ENCODE measurements around the gene VARS2.

DNA sequence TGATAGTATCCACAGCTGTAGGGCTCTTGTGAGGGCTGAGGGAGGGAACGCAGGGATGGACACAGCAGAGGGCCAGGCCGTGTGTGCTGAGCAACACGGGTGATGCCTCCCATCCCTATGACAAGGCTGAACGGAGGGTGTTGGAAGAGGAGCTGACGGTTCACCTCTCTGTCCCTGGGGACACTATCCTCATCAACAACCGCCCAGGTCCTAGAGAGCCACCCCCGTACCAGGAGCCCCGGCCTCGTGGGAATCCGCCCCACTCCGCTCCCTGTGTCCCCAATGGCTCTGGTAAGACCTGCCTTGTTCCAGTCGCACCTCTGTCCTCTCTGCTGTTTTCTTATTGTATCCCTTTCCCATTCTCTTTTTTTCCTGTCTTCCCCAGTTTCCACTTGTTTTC lies 19.7 kb upstream of the VARS2 start:
- TF ChIP-seq, protein P1, sequence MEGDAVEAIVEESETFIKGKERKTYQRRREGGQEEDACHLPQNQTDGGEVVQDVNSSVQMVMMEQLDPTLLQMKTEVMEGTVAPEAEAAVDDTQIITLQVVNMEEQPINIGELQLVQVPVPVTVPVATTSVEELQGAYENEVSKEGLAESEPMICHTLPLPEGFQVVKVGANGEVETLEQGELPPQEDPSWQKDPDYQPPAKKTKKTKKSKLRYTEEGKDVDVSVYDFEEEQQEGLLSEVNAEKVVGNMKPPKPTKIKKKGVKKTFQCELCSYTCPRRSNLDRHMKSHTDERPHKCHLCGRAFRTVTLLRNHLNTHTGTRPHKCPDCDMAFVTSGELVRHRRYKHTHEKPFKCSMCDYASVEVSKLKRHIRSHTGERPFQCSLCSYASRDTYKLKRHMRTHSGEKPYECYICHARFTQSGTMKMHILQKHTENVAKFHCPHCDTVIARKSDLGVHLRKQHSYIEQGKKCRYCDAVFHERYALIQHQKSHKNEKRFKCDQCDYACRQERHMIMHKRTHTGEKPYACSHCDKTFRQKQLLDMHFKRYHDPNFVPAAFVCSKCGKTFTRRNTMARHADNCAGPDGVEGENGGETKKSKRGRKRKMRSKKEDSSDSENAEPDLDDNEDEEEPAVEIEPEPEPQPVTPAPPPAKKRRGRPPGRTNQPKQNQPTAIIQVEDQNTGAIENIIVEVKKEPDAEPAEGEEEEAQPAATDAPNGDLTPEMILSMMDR (IDR thresholded peaks at IDR 0.05): no peak
- TF ChIP-seq EP300 (IDR thresholded peaks at IDR 0.05; ENCODE audit: low read depth) (no peak), POLR2A (IDR thresholded peaks at IDR 0.05) (no peak)
